Fibroblast of the conjunctiva (primary cell): ENCODE results near the gene KLHL36.
A peak's percentile ranks its signal among the peaks of the same experiment; 100 is the strongest.

Experiments used
- DNase-seq: peaks from one replicate; pipeline ENCODE4 v3.0.0-alpha.2; 2010; ENCODE audit warnings: low read depth

Gene KLHL36

GRCh38 chr16:84648595-84649510 lies 542 bp downstream of the KLHL36 start:
- no peak for DNase-seq

GRCh38 chr16:84649511-84649861 lies 1.2 kb downstream of the KLHL36 start:
- DNase-seq = no peak

- no peak for DNase-seq
Observed at GRCh38 chr16:84650062-84650991, 2.0 kb downstream of the KLHL36 start.

- no peak for DNase-seq
Observed at GRCh38 chr16:84652566-84652965, 4.3 kb downstream of the KLHL36 start.

GRCh38 chr16:84654238-84654637 lies 5.9 kb downstream of the KLHL36 start:
- no peak for DNase-seq

GRCh38 chr16:84654998-84655397 lies 6.7 kb downstream of the KLHL36 start:
- no peak for DNase-seq

GRCh38 chr16:84656649-84657048 lies 8.3 kb downstream of the KLHL36 start:
- no peak for DNase-seq

- no peak for DNase-seq
Observed at GRCh38 chr16:84657229-84657837, 9.0 kb downstream of the KLHL36 start.

- DNase-seq = no peak
Observed at GRCh38 chr16:84658690-84659089, 10.4 kb downstream of the KLHL36 start.

GRCh38 chr16:84659656-84660300 lies 11.5 kb downstream of the KLHL36 start:
- DNase-seq = no peak

GRCh38 chr16:84660973-84661372 lies 12.7 kb downstream of the KLHL36 start:
- no peak for DNase-seq

- no peak for DNase-seq
Observed at GRCh38 chr16:84661418-84662060, 13.2 kb downstream of the KLHL36 start.

- DNase-seq = no peak
Observed at GRCh38 chr16:84662471-84662870, 14.2 kb downstream of the KLHL36 start.

- no peak for DNase-seq
Observed at GRCh38 chr16:84663433-84664101, 15.3 kb downstream of the KLHL36 start.

- no peak for DNase-seq
Observed at GRCh38 chr16:84665359-84665758, 17.0 kb downstream of the KLHL36 start.

- DNase-seq = no peak
Observed at GRCh38 chr16:84665843-84666242, 17.5 kb downstream of the KLHL36 start.

GRCh38 chr16:84667600-84668309 lies 19.4 kb downstream of the KLHL36 start:
- no peak for DNase-seq

- no peak for DNase-seq
Observed at GRCh38 chr16:84670063-84670462, 21.8 kb downstream of the KLHL36 start.

- DNase-seq = peak; percentile 45
Observed at GRCh38 chr16:84672276-84673202, 24.2 kb downstream of the KLHL36 start.
